VCaP (cell line): ENCODE data around the gene KLHL4.

ENCODE experiments used
- H3K27ac ChIP-seq: fragments of 450-650 bp; 2 replicates; pipeline ENCODE4 v1.5.1; 2017
- TF ChIP-seq, protein P1 (sequence below): fragments of 450-650 bp; conservative IDR thresholded peaks from 2 replicates; pipeline ENCODE4 v1.5.1; 2017; ENCODE audit warnings: mild to moderate bottlenecking, moderate library complexity

The KLHL4 gene

DNA sequence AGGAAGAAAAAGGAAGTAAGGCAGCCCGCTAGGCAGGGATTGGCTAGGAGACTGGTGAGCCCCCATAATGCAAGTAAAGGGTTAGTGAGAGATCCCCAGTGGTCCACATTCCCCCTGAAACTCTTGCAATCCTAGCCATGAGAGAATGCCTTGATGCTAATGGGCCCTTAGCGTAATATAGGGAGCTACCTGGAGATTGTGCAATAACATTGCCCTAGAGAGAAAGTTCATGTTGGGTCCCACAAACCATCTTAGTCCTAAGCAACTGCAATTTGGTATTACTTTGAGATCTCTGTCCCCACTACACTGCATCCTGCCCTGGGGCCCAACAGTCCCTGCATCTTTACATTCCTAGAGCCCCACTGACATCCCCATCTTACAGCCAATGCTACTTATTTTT lies 188.5 kb downstream of the KLHL4 start:
- TF ChIP-seq, protein P1, sequence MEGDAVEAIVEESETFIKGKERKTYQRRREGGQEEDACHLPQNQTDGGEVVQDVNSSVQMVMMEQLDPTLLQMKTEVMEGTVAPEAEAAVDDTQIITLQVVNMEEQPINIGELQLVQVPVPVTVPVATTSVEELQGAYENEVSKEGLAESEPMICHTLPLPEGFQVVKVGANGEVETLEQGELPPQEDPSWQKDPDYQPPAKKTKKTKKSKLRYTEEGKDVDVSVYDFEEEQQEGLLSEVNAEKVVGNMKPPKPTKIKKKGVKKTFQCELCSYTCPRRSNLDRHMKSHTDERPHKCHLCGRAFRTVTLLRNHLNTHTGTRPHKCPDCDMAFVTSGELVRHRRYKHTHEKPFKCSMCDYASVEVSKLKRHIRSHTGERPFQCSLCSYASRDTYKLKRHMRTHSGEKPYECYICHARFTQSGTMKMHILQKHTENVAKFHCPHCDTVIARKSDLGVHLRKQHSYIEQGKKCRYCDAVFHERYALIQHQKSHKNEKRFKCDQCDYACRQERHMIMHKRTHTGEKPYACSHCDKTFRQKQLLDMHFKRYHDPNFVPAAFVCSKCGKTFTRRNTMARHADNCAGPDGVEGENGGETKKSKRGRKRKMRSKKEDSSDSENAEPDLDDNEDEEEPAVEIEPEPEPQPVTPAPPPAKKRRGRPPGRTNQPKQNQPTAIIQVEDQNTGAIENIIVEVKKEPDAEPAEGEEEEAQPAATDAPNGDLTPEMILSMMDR, result no peak
- H3K27ac ChIP-seq, result no peak overlapping the region

DNA sequence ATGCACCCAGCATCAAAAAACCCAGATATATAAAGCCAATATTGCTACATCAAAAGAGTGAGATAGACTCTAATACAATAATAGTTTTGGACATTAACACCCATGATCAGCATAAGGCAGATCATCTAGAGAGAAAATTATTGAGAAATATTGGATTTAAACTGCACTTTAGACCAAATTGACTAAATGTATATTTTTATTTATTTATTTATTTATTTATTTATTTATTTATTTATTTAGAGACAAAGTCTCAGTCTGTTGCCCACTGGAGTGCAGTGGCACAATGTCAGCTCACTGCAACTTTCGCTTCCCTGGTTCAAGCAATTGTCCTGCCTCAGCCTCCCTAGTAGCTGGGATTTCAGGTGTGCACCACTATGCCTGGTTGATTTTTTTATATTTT lies 193.0 kb downstream of the KLHL4 start:
- TF ChIP-seq, protein P1, result no peak
- no peak overlapping the region for H3K27ac ChIP-seq
